H1 (cell line): ENCODE measurements around the gene MAPT. TPM values are rescaled to one million over a fixed set of nuclear protein-coding genes. Genes with fewer than 3 reads are reported as not detected.

ENCODE experiments used
- CTCF ChIA-PET: fragments of 300-600 bp; sonication (Branson Sonifier 250); formaldehyde crosslinking; loops from one replicate; lab custom pipeline; 2021; ENCODE audit not compliant: partially characterized antibody; lab: Charles Lee
- POLR2A ChIA-PET: fragments of 300-600 bp; sonication (Branson Sonifier 250); formaldehyde crosslinking; loops from one replicate; lab custom pipeline; 2021; ENCODE audit warnings: inconsistent platforms; ENCODE audit not compliant: partially characterized antibody; lab: Charles Lee
- DNase-seq, 2 experiments: peaks; one replicate each; pipeline versions ENCODE4 v3.0.0 to v3.0.0-alpha.2; 2010 to 2022; ENCODE audit warnings: low spot score in 2 of 2, low read depth in 1 of 2, mixed read lengths in 1 of 2
- FAIRE-seq: peaks from 2 replicates; lab custom pipeline; 2011; peaks lifted over from hg19 to GRCh38; lab: Jason Lieb, UNC
- H2AFZ ChIP-seq: 2 replicates; pipeline ENCODE4 v1.8.1; 2012; ENCODE audit warnings: low read length, inconsistent platforms
- H2AK5ac ChIP-seq: 2 replicates; pipeline ENCODE4 v1.6.1; 2013; ENCODE audit warnings: low read depth, low read length
- H2BK120ac ChIP-seq: replicated peaks from 2 replicates; pipeline ENCODE3; 2013; ENCODE audit warnings: low read depth, low read length, inconsistent platforms
- H2BK12ac ChIP-seq: 2 replicates; pipeline ENCODE4 v1.6.1; 2013; ENCODE audit warnings: low read depth, low read length
- H2BK15ac ChIP-seq: 2 replicates; pipeline ENCODE4 v1.6.1; 2013; ENCODE audit warnings: low read length
- H2BK20ac ChIP-seq: 2 replicates; pipeline ENCODE4 v1.6.1; 2013; ENCODE audit warnings: low read length
- H2BK5ac ChIP-seq: 2 replicates; pipeline ENCODE4 v1.6.1; 2013; ENCODE audit warnings: low read depth, low read length
- H3K14ac ChIP-seq: 2 replicates; pipeline ENCODE4 v1.6.1; 2013; ENCODE audit warnings: inconsistent platforms; ENCODE audit not compliant: insufficient read length
- H3K18ac ChIP-seq: 2 replicates; pipeline ENCODE4 v1.6.1; 2013; ENCODE audit warnings: low read length; ENCODE audit errors: extremely low read depth
- H3K23ac ChIP-seq: 2 replicates; pipeline ENCODE4 v1.6.1; 2013; ENCODE audit warnings: inconsistent platforms; ENCODE audit not compliant: insufficient read length
- H3K23me2 ChIP-seq: 2 replicates; pipeline ENCODE4 v1.6.1; 2013; ENCODE audit warnings: low read depth, low read length
- H3K27ac ChIP-seq: 2 replicates; pipeline ENCODE4 v1.6.1; 2011; ENCODE audit warnings: low read depth, low read length, inconsistent platforms
- H3K27me3 ChIP-seq, 4 experiments: replicated peaks in 1 of 4; 1 replicate in 1 of 4; 2 replicates in 3 of 4; pipeline versions ENCODE4 v1.6.1 to v1.8.1; 2011 to 2013; ENCODE audit warnings: low read length in 3 of 4, mild to moderate bottlenecking in 3 of 4, inconsistent platforms in 2 of 4, mixed read lengths in 2 of 4, moderate library complexity in 1 of 4; ENCODE audit not compliant: control insufficient read depth in 3 of 4, insufficient read depth in 3 of 4; ENCODE audit errors: extremely low read depth in 1 of 4
- H3K36me3 ChIP-seq, 4 experiments: 2 replicates each; pipeline versions ENCODE4 v1.6.1 to v1.8.1; 2011 to 2013; ENCODE audit warnings: mild to moderate bottlenecking in 4 of 4, low read length in 3 of 4, moderate library complexity in 2 of 4, control low read depth in 1 of 4, inconsistent platforms in 1 of 4; ENCODE audit not compliant: insufficient read depth in 4 of 4, control insufficient read depth in 2 of 4
- H3K4ac ChIP-seq: replicated peaks from 2 replicates; pipeline ENCODE3; 2013; ENCODE audit warnings: low read length, low read depth, mixed read lengths, inconsistent platforms; ENCODE audit not compliant: insufficient read length
- H3K4me1 ChIP-seq, 4 experiments: replicated peaks in 1 of 4; 1 replicate in 1 of 4; 2 replicates in 3 of 4; pipeline versions ENCODE4 v1.6.1 to v1.8.1; 2011 to 2013; ENCODE audit warnings: low read length in 3 of 4, inconsistent platforms in 2 of 4, mixed read lengths in 1 of 4; ENCODE audit not compliant: insufficient read depth in 4 of 4, control insufficient read depth in 3 of 4
- H3K4me2 ChIP-seq, 2 experiments: 2 replicates each; pipeline versions ENCODE4 v1.6.1 to v1.8.1; 2011 to 2013; ENCODE audit warnings: low read depth in 2 of 2, low read length in 2 of 2, control low read depth in 1 of 2, inconsistent platforms in 1 of 2, mild to moderate bottlenecking in 1 of 2; ENCODE audit not compliant: insufficient read depth in 1 of 2
- H3K4me3 ChIP-seq, 4 experiments: fragments of 200-600, 300-600 bp in 1 of 4; sonication (generic), shearing (Covaris generic), sonication (Bioruptor Twin) in 1 of 4; 2 replicates each; pipeline versions ENCODE4 v1.5.1 to v1.8.1; 2011 to 2016; ENCODE audit warnings: low read length in 4 of 4, low read depth in 3 of 4, control low read depth in 2 of 4, inconsistent platforms in 2 of 4, mild to moderate bottlenecking in 2 of 4, mixed read lengths in 1 of 4, moderate library complexity in 1 of 4; ENCODE audit not compliant: insufficient read depth in 2 of 4; ENCODE audit errors: extremely low read depth in 1 of 4
- H3K56ac ChIP-seq: replicated peaks from 2 replicates; pipeline ENCODE3; 2013; ENCODE audit warnings: low read depth, mild to moderate bottlenecking, mixed read lengths, low read length, inconsistent platforms; ENCODE audit not compliant: insufficient read length
- H3K79me1 ChIP-seq: 2 replicates; pipeline ENCODE4 v1.6.1; 2013; ENCODE audit warnings: low read depth, low read length, control low read depth
- H3K79me2 ChIP-seq, 2 experiments: 2 replicates each; pipeline versions ENCODE4 v1.6.1 to v1.8.1; 2012 to 2013; ENCODE audit warnings: low read length in 2 of 2, mild to moderate bottlenecking in 2 of 2, inconsistent platforms in 1 of 2; ENCODE audit not compliant: insufficient read depth in 2 of 2, control insufficient read depth in 1 of 2
- H3K9ac ChIP-seq, 4 experiments: replicated peaks in 1 of 4; 1 replicate in 1 of 4; 2 replicates in 3 of 4; pipeline versions ENCODE4 v1.6.1 to v1.8.1; 2011 to 2013; ENCODE audit warnings: low read depth in 3 of 4, low read length in 3 of 4, control low read depth in 2 of 4, mild to moderate bottlenecking in 2 of 4, moderate library complexity in 2 of 4, inconsistent platforms in 1 of 4; ENCODE audit errors: extremely low read depth in 1 of 4
- H3K9me3 ChIP-seq, 2 experiments: 2 replicates each; pipeline versions ENCODE4 v1.6.1 to v1.8.1; 2012 to 2013; ENCODE audit warnings: mild to moderate bottlenecking in 2 of 2, moderate library complexity in 2 of 2, control low read depth in 1 of 2, inconsistent platforms in 1 of 2, low read depth in 1 of 2, low read length in 1 of 2, mixed read lengths in 1 of 2; ENCODE audit not compliant: insufficient read depth in 2 of 2
- H4K20me1 ChIP-seq, 2 experiments: replicated peaks in 1 of 2; 2 replicates each; pipeline versions ENCODE3 to v1.8.1; 2011 to 2013; ENCODE audit warnings: inconsistent platforms in 2 of 2, low read length in 2 of 2, mild to moderate bottlenecking in 1 of 2; ENCODE audit not compliant: insufficient read depth in 2 of 2, control insufficient read depth in 1 of 2
- H4K5ac ChIP-seq: 2 replicates; pipeline ENCODE4 v1.6.1; 2013; ENCODE audit warnings: low read length, low read depth, mixed read lengths, inconsistent platforms; ENCODE audit not compliant: insufficient read length
- H4K8ac ChIP-seq: 2 replicates; pipeline ENCODE4 v1.8.0; 2013; ENCODE audit warnings: mild to moderate bottlenecking, moderate library complexity, low read length, inconsistent platforms; ENCODE audit not compliant: insufficient read depth; ENCODE audit errors: extremely low read depth
- H4K91ac ChIP-seq: replicated peaks from 2 replicates; pipeline ENCODE3; 2013; ENCODE audit warnings: low read length, mixed read lengths, inconsistent platforms; ENCODE audit not compliant: insufficient read length
- CTBP2 ChIP-seq: IDR thresholded peaks from 2 replicates; pipeline ENCODE4 v1.7.0; 2011; ENCODE audit warnings: borderline replicate concordance, mild to moderate bottlenecking, moderate library complexity, mixed read lengths, low read length; ENCODE audit not compliant: insufficient read depth, insufficient read length
- EZH2 ChIP-seq: fragments of 200-600 bp; sonication (generic); IDR thresholded peaks from 2 replicates; pipeline ENCODE4 v1.7.1; 2012; ENCODE audit warnings: low read depth, mild to moderate bottlenecking, moderate library complexity, low read length, inconsistent platforms; ENCODE audit not compliant: severe bottlenecking
- FOSL1 ChIP-seq: IDR thresholded peaks from 2 replicates; pipeline ENCODE4 v1.6.1; 2011; ENCODE audit warnings: mild to moderate bottlenecking, low read depth, low read length, moderate library complexity; ENCODE audit not compliant: insufficient read depth
- KDM4A ChIP-seq: IDR thresholded peaks from one replicate; pipeline ENCODE4 v1.7.1; 2012; ENCODE audit warnings: low read depth, mild to moderate bottlenecking, moderate library complexity, low read length, inconsistent platforms; ENCODE audit not compliant: severe bottlenecking
- RBBP5 ChIP-seq: IDR thresholded peaks from 2 replicates; pipeline ENCODE4 v1.7.1; 2012; ENCODE audit warnings: low read depth, mild to moderate bottlenecking, inconsistent platforms, low read length, moderate library complexity, borderline replicate concordance
- SAP30 ChIP-seq: fragments of 300-600 bp; sonication (generic); IDR thresholded peaks from 2 replicates; pipeline ENCODE4 v1.7.1; 2012; ENCODE audit warnings: low read length, moderate library complexity, mild to moderate bottlenecking, inconsistent platforms; ENCODE audit not compliant: insufficient read depth, insufficient replicate concordance
- SIN3A ChIP-seq, 2 experiments: IDR thresholded peaks in 1 of 2; conservative IDR thresholded peaks in 1 of 2; 2 replicates each; pipeline ENCODE4 v1.6.1; 2011 to 2012; ENCODE audit warnings: low read length in 2 of 2, improper control_type of control experiment in 1 of 2, low read depth in 1 of 2, mild to moderate bottlenecking in 1 of 2
- SIRT6 ChIP-seq: IDR thresholded peaks from one replicate; pipeline ENCODE4 v1.7.1; 2012; ENCODE audit warnings: low read length, inconsistent platforms
- TBP ChIP-seq: IDR thresholded peaks from 2 replicates; pipeline ENCODE4 v1.6.1; 2011; ENCODE audit warnings: low read depth, low read length, improper control_type of control experiment
- WGBS, 2 experiments: shearing (Covaris generic) in 1 of 2; methylation state at CpG; one replicate each; pipeline versions ENCODE4 v1.1.6 to v1.1.7; 2013 to 2015; ENCODE audit warnings: low lambda C conversion rate in 2 of 2, mixed read lengths in 2 of 2, inconsistent platforms in 1 of 2, low coverage in 1 of 2, missing lambda C conversion rate in 1 of 2; ENCODE audit not compliant: insufficient replicate concordance in 2 of 2, insufficient coverage in 1 of 2, insufficient read length in 1 of 2; ENCODE audit errors: extremely low coverage in 1 of 2, missing lambda C conversion rate in 1 of 2; 5-methylcytosine and 5-hydroxymethylcytosine counted together
- polyA plus RNA-seq, 7 experiments: library from polyadenylated mRNA; depleted of rRNA in 3 of 7; stranded (reverse) in 5 of 7; unstranded in 2 of 7; fragments of >200 nt in 5 of 7; fragments of 200-250 nt in 2 of 7; gene quantifications; 1 replicate in 5 of 7; 2 replicates in 1 of 7; 4 replicates in 1 of 7; pipeline versions ENCODE4 v1.2.1 to v1.2.3, GENCODE V29; 2011 to 2013; ENCODE audit warnings: missing spikeins in 2 of 7, mixed read lengths in 2 of 7
- total RNA-seq: library from RNA; stranded (reverse); fragmentation: NEBNext Ultra II Directional; extraction: Animal tissue kit (Norgen Biotek cat#: 25700); gene quantifications from 2 replicates; pipeline ENCODE4 v1.2.1, GENCODE V29; 2021

MAPT gene
- total and polyA plus RNA-seq, 2 of the 8 experiments (the other 6 are each of a cell fraction or from before 2014, with no cell fraction given) = 0.54 to 1.7 TPM

DNA sequence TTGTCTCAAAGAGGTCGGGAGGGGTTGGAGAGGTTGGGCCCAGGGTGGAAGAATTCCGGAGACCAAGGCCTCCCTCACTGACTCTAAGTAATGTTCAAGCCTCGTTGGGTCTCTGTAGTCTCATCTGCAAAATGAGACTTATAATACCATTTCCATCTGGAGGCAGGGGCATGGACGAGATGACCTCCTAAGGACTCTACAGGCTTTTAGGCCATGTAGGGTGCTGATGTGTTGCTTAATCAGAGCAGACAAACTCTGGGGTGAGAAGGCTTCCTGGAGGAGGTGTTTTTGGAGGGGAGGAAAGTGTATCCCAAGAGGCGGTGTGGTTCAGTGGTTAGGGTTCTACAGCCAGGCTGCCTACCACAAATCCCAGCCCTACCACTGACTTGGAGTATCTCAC, 46.6 kb upstream of the MAPT start:
- Histone ChIP-seq H3K4ac (no peak overlapping the region), H2BK12ac (no peak overlapping the region), H4K91ac (no peak overlapping the region), H3K4me1 (0 out of 7 replicates have a peak, but pooled peaks cover 0 to 3% (median 0%) of the 10 kb centered on the region in 4 experiments), H2AFZ (no peak overlapping the region), H2AK5ac (no peak overlapping the region), H3K9me3 (no peaks in the 10 kb centered on the region), H3K27ac (no peak overlapping the region), H3K4me3 (no peak overlapping the region), H2BK20ac (no peak overlapping the region), H4K8ac (no peak overlapping the region), H4K5ac (no peak overlapping the region), H2BK5ac (no peak overlapping the region), H3K14ac (no peak overlapping the region), H3K56ac (no peak overlapping the region), H4K20me1 (peaks cover 0 to 2% of the 10 kb centered on the region in 2 experiments), H3K36me3 (no peaks in the 10 kb centered on the region), H3K23me2 (no peaks in the 10 kb centered on the region), H2BK15ac (no peak overlapping the region), H3K18ac (no peak overlapping the region), H3K79me2 (no peaks in the 10 kb centered on the region), H3K23ac (no peak overlapping the region), H3K27me3 (peaks cover 0 to 4% (median 0%) of the 10 kb centered on the region in 4 experiments; a peak in 2 of 7 replicates), H3K9ac (no peak overlapping the region), H3K4me2 (no peak overlapping the region), H2BK120ac (no peak overlapping the region), H3K79me1 (no peaks in the 10 kb centered on the region)
- ChIA-PET POLR2A (no interaction called here), CTCF (interaction anchor here (0.8 to 8.1 kb wide), 7 partner anchors 12 to 208 kb away, joined by 3 to 137 read pairs (median 8); no protein-coding TSS in a partner anchor)
- no peak for TF ChIP-seq SIN3A (conservative IDR thresholded peaks at IDR 0.05 in 1 of 2, IDR thresholded peaks at IDR 0.05 in 1 of 2; ENCODE audit: low read depth in 1 of 2, low read length in 2 of 2)
- TF ChIP-seq SAP30 = no peak
- TF ChIP-seq TBP = no peak
- no peak for TF ChIP-seq EZH2
- no peak for TF ChIP-seq SIRT6
- TF ChIP-seq CTBP2 = no peak
- TF ChIP-seq RBBP5 = no peak
- no peak for TF ChIP-seq FOSL1
- no peak for TF ChIP-seq KDM4A
- FAIRE-seq = no peak
- WGBS, 2 experiments = 81% methylated on average over 5 of the region's 5 CpGs; no CpG with 5 or more reads in 1 of the 2 experiments
- no peak for DNase-seq
